ENCODE data around the gene CDS1. TPM values are rescaled to one million over a fixed set of nuclear protein-coding genes. Genes with fewer than 3 reads are reported as not detected.

Gene CDS1
- total RNA-seq, 2 experiments from 2014 or later = not detected

GRCh38 chr4:84648178-84648577 is 65.3 kb downstream of the CDS1 start:
- DNase-seq (ENCODE audit: low spot score) = no peak
- H3K4me1 ChIP-seq (ENCODE audit: insufficient read depth, low read length, poor library complexity, severe bottlenecking) = no peaks in the 10 kb centered on the region
- H4K20me1 ChIP-seq (ENCODE audit: insufficient read depth, low read length) = no peaks in the 10 kb centered on the region
- ChIA-PET CTCF (ENCODE audit: unreplicated experiment) (no interaction called here), POLR2A (no interaction called here)
- H3K4me3 ChIP-seq (ENCODE audit: low read depth, low read length, poor library complexity, severe bottlenecking) = no peak overlapping the region
- no peaks in the 10 kb centered on the region for H3K79me2 ChIP-seq (ENCODE audit: insufficient read depth, low read depth, low read length)
- no TSS peak for BruUV-seq (replicated peaks)
- no peaks in the 10 kb centered on the region for H3K36me3 ChIP-seq (ENCODE audit: insufficient read depth, low read length)
- no peak for TF ChIP-seq CTCF (conservative IDR thresholded peaks at IDR 0.05; ENCODE audit: low read length)
- TF ChIP-seq EZH2phosphoT487 (IDR thresholded peaks at IDR 0.05; ENCODE audit: borderline replicate concordance, low read depth, low read length) = no peak
- H3K27ac ChIP-seq (ENCODE audit: low read depth, low read length, poor library complexity, severe bottlenecking) = no peak overlapping the region
- H3K4me2 ChIP-seq (ENCODE audit: low read length) = no peak overlapping the region
- H2AFZ ChIP-seq (ENCODE audit: low read length) = no peak overlapping the region
- no peaks in the 10 kb centered on the region for H3K9me3 ChIP-seq (ENCODE audit: low read length)
- intact Hi-C loops (cut with micrococcal nuclease; ENCODE audit: unreplicated experiment) = no loop called here
- no peaks in the 10 kb centered on the region for H3K9me2 ChIP-seq (ENCODE audit: insufficient read depth, low read length)

GRCh38 chr4:84648863-84649647 is 66.1 kb downstream of the CDS1 start:
- Histone ChIP-seq H3K4me1 (ENCODE audit: insufficient read depth, low read length, poor library complexity, severe bottlenecking) (no peaks in the 10 kb centered on the region), H3K36me3 (ENCODE audit: insufficient read depth, low read length) (no peaks in the 10 kb centered on the region), H2AFZ (ENCODE audit: low read length) (no peak overlapping the region), H3K4me2 (ENCODE audit: low read length) (no peak overlapping the region), H3K4me3 (ENCODE audit: low read depth, low read length, poor library complexity, severe bottlenecking) (no peak overlapping the region), H3K9me3 (ENCODE audit: low read length) (no peaks in the 10 kb centered on the region), H3K79me2 (ENCODE audit: insufficient read depth, low read depth, low read length) (no peaks in the 10 kb centered on the region), H3K9me2 (ENCODE audit: insufficient read depth, low read length) (no peaks in the 10 kb centered on the region), H3K27ac (ENCODE audit: low read depth, low read length, poor library complexity, severe bottlenecking) (no peak overlapping the region), H4K20me1 (ENCODE audit: insufficient read depth, low read length) (no peaks in the 10 kb centered on the region)
- no peak for TF ChIP-seq CTCF (conservative IDR thresholded peaks at IDR 0.05; ENCODE audit: low read length)
- TF ChIP-seq EZH2phosphoT487 (IDR thresholded peaks at IDR 0.05; ENCODE audit: borderline replicate concordance, low read depth, low read length) = no peak
- CTCF ChIA-PET (ENCODE audit: unreplicated experiment) = no interaction called here
- no TSS peak for BruUV-seq (replicated peaks)
- POLR2A ChIA-PET = no interaction called here
- no peak for DNase-seq (ENCODE audit: low spot score)
- intact Hi-C loops (cut with micrococcal nuclease; ENCODE audit: unreplicated experiment) = no loop called here

GRCh38 chr4:84651499-84651898 is 68.6 kb downstream of the CDS1 start:
- no peaks in the 10 kb centered on the region for H3K36me3 ChIP-seq (ENCODE audit: insufficient read depth, low read length)
- H4K20me1 ChIP-seq (ENCODE audit: insufficient read depth, low read length) = no peaks in the 10 kb centered on the region
- BruUV-seq (replicated peaks) = no TSS peak
- no peak overlapping the region for H2AFZ ChIP-seq (ENCODE audit: low read length)
- H3K9me2 ChIP-seq (ENCODE audit: insufficient read depth, low read length) = no peaks in the 10 kb centered on the region
- no peak overlapping the region for H3K4me2 ChIP-seq (ENCODE audit: low read length)
- POLR2A ChIA-PET = interaction anchor here (0.5 kb wide), 1 partner anchor 13 kb away, joined by 4 read pairs; no protein-coding TSS in a partner anchor
- H3K4me1 ChIP-seq (ENCODE audit: insufficient read depth, low read length, poor library complexity, severe bottlenecking) = no peaks in the 10 kb centered on the region
- no peak overlapping the region for H3K27ac ChIP-seq (ENCODE audit: low read depth, low read length, poor library complexity, severe bottlenecking)
- H3K4me3 ChIP-seq (ENCODE audit: low read depth, low read length, poor library complexity, severe bottlenecking) = no peak overlapping the region
- DNase-seq (ENCODE audit: low spot score) = no peak
- no peak for TF ChIP-seq CTCF (conservative IDR thresholded peaks at IDR 0.05; ENCODE audit: low read length)
- no peak for TF ChIP-seq EZH2phosphoT487 (IDR thresholded peaks at IDR 0.05; ENCODE audit: borderline replicate concordance, low read depth, low read length)
- no peaks in the 10 kb centered on the region for H3K79me2 ChIP-seq (ENCODE audit: insufficient read depth, low read depth, low read length)
- intact Hi-C loops (cut with micrococcal nuclease; ENCODE audit: unreplicated experiment) = no loop called here
- H3K9me3 ChIP-seq (ENCODE audit: low read length) = no peaks in the 10 kb centered on the region
- CTCF ChIA-PET (ENCODE audit: unreplicated experiment) = no interaction called here

Data from OCI-LY7 (cell line).